WTC11 (cell line): ENCODE results near the gene DDIT4. TPM values are rescaled to one million over a fixed set of nuclear protein-coding genes. Genes with fewer than 3 reads are reported as not detected.

Experiments
- ATAC-seq: fragments of 200-7000 bp; cut with Tn5 transposase; 2 replicates; pipeline ENCODE4 v1.10.0; 2021; ENCODE audit warnings: mild to moderate bottlenecking, moderate library complexity
- CTCF ChIA-PET: fragments of 300-600 bp; sonication (Branson Sonifier 250); formaldehyde crosslinking; loops from one replicate; lab custom pipeline; 2021; ENCODE audit warnings: antibody characterized with exemption; lab: Charles Lee
- POLR2A ChIA-PET: fragments of 350-600 bp; sonication (Branson Sonifier 250); formaldehyde crosslinking; loops from one replicate; lab custom pipeline; 2021; ENCODE audit warnings: antibody characterized with exemption; lab: Charles Lee
- DNase-seq: peaks from one replicate; pipeline ENCODE4 v3.0.0; 2021; ENCODE audit warnings: low spot score
- H3K27ac Mint-ChIP-seq: 2 replicates; pipeline ENCODE4 v1.8.0; 2021; ENCODE audit warnings: mixed read lengths
- H3K27me3 Mint-ChIP-seq: 2 replicates; pipeline ENCODE4 v1.8.0; 2021; ENCODE audit warnings: low read depth, mild to moderate bottlenecking, moderate library complexity, mixed read lengths
- H3K36me3 Mint-ChIP-seq: 2 replicates; pipeline ENCODE4 v1.8.0; 2021; ENCODE audit warnings: mixed read lengths
- H3K4me1 Mint-ChIP-seq: 2 replicates; pipeline ENCODE4 v1.8.0; 2022; ENCODE audit warnings: mixed read lengths
- H3K4me3 Mint-ChIP-seq: 2 replicates; pipeline ENCODE4 v1.8.0; 2021; ENCODE audit warnings: mild to moderate bottlenecking, moderate library complexity, mixed read lengths
- H3K9me3 Mint-ChIP-seq: 2 replicates; pipeline ENCODE4 v1.8.0; 2021; ENCODE audit warnings: mixed read lengths
- CREM ChIP-seq: sonication (generic); formaldehyde crosslinking; IDR thresholded peaks from 2 replicates; pipeline ENCODE4 v1.8.1; 2022; ENCODE audit warnings: mild to moderate bottlenecking, missing genetic modification reagents, moderate library complexity
- ETV6 ChIP-seq: sonication (generic); formaldehyde crosslinking; IDR thresholded peaks from 2 replicates; pipeline ENCODE4 v1.8.1; 2022; ENCODE audit warnings: mild to moderate bottlenecking, missing genetic modification reagents
- FOXP1 ChIP-seq: sonication (generic); formaldehyde crosslinking; IDR thresholded peaks from 2 replicates; pipeline ENCODE4 v1.8.0; 2022; ENCODE audit warnings: missing genetic modification reagents, mild to moderate bottlenecking, moderate library complexity, borderline replicate concordance
- GABPB1 ChIP-seq: sonication (generic); formaldehyde crosslinking; IDR thresholded peaks from 2 replicates; pipeline ENCODE4 v1.8.1; 2023; ENCODE audit warnings: mild to moderate bottlenecking, missing genetic modification reagents
- KAT7 ChIP-seq: sonication (generic); formaldehyde crosslinking; IDR thresholded peaks from 2 replicates; pipeline ENCODE4 v1.8.1; 2023; ENCODE audit warnings: missing genetic modification reagents, mild to moderate bottlenecking, borderline replicate concordance
- NFYB ChIP-seq: sonication (generic); formaldehyde crosslinking; conservative IDR thresholded peaks from 2 replicates; pipeline ENCODE4 v1.8.0; 2022; ENCODE audit warnings: low read depth, missing genetic modification reagents
- RELA ChIP-seq: sonication (generic); formaldehyde crosslinking; IDR thresholded peaks from 2 replicates; pipeline ENCODE4 v1.8.1; 2022; ENCODE audit warnings: missing genetic modification reagents, mild to moderate bottlenecking, borderline replicate concordance
- SMAD3 ChIP-seq: sonication (generic); formaldehyde crosslinking; IDR thresholded peaks from 2 replicates; pipeline ENCODE4 v1.8.0; 2022; ENCODE audit warnings: missing genetic modification reagents, mild to moderate bottlenecking, borderline replicate concordance
- SP1 ChIP-seq: sonication (generic); formaldehyde crosslinking; conservative IDR thresholded peaks from 2 replicates; pipeline ENCODE4 v1.8.1; 2022; ENCODE audit warnings: missing genetic modification reagents
- TEAD1 ChIP-seq: sonication (generic); formaldehyde crosslinking; IDR thresholded peaks from 2 replicates; pipeline ENCODE4 v1.8.0; 2022; ENCODE audit warnings: mild to moderate bottlenecking, missing genetic modification reagents
- TEAD4 ChIP-seq: sonication (generic); formaldehyde crosslinking; IDR thresholded peaks from 2 replicates; pipeline ENCODE4 v1.8.0; 2022; ENCODE audit warnings: mild to moderate bottlenecking, missing genetic modification reagents
- ZNF219 ChIP-seq: sonication (generic); formaldehyde crosslinking; IDR thresholded peaks from 2 replicates; pipeline ENCODE4 v1.8.0; 2023; ENCODE audit warnings: missing genetic modification reagents, mild to moderate bottlenecking, borderline replicate concordance
- ZNF232 ChIP-seq: sonication (generic); formaldehyde crosslinking; IDR thresholded peaks from 2 replicates; pipeline ENCODE4 v1.8.0; 2022; ENCODE audit warnings: mild to moderate bottlenecking, missing genetic modification reagents
- ZNF263 ChIP-seq: sonication (generic); formaldehyde crosslinking; IDR thresholded peaks from 2 replicates; pipeline ENCODE4 v1.8.1; 2022; ENCODE audit warnings: low read depth, mild to moderate bottlenecking, moderate library complexity, missing genetic modification reagents
- ZNF423 ChIP-seq: fragments of 250-450 bp; sonication (Bioruptor Pico); IDR thresholded peaks from 2 replicates; pipeline ENCODE4 v2.1.2; 2022; ENCODE audit warnings: mild to moderate bottlenecking, moderate library complexity
- total RNA-seq: library from RNA; stranded (reverse); gene quantifications from 3 replicates; pipeline ENCODE4 v1.2.3, GENCODE V29; 2021
- TF ChIP-seq, protein P1 (sequence below): fragments of 250-450 bp; sonication (Bioruptor Pico); conservative IDR thresholded peaks from 2 replicates; pipeline ENCODE4 v1.9.0; 2021; ENCODE audit warnings: mild to moderate bottlenecking
- TF ChIP-seq, protein P2 (sequence below): fragments of 250-450 bp; sonication (Bioruptor Pico); IDR thresholded peaks from 2 replicates; pipeline ENCODE4 v1.9.0; 2021; ENCODE audit warnings: moderate library complexity, mild to moderate bottlenecking, inconsistent platforms, borderline replicate concordance
- TF ChIP-seq, protein P3 (sequence below): sonication (generic); formaldehyde crosslinking; IDR thresholded peaks from 2 replicates; pipeline ENCODE4 v1.8.1; 2022; ENCODE audit warnings: mild to moderate bottlenecking, moderate library complexity, missing genetic modification reagents
- TF ChIP-seq, protein P4 (sequence below): sonication (generic); formaldehyde crosslinking; IDR thresholded peaks from 2 replicates; pipeline ENCODE4 v1.8.1; 2023; ENCODE audit warnings: mild to moderate bottlenecking, moderate library complexity, missing genetic modification reagents
- TF ChIP-seq, protein P5 (sequence below): sonication (generic); formaldehyde crosslinking; IDR thresholded peaks from 2 replicates; pipeline ENCODE4 v1.8.0; 2022; ENCODE audit warnings: mild to moderate bottlenecking, missing genetic modification reagents
- TF ChIP-seq, protein P6 (sequence below): sonication (generic); formaldehyde crosslinking; IDR thresholded peaks from 2 replicates; pipeline ENCODE4 v1.8.0; 2022; ENCODE audit warnings: mild to moderate bottlenecking, missing genetic modification reagents
- TF ChIP-seq, protein P7 (sequence below): sonication (generic); formaldehyde crosslinking; IDR thresholded peaks from 2 replicates; pipeline ENCODE4 v1.8.0; 2022; ENCODE audit warnings: missing genetic modification reagents
- TF ChIP-seq, protein P8 (sequence below): sonication (generic); formaldehyde crosslinking; IDR thresholded peaks from 2 replicates; pipeline ENCODE4 v1.8.0; 2023; ENCODE audit warnings: missing genetic modification reagents

The DDIT4 gene
- total RNA-seq, 1 experiment from 2014 or later = 118 TPM

DNA sequence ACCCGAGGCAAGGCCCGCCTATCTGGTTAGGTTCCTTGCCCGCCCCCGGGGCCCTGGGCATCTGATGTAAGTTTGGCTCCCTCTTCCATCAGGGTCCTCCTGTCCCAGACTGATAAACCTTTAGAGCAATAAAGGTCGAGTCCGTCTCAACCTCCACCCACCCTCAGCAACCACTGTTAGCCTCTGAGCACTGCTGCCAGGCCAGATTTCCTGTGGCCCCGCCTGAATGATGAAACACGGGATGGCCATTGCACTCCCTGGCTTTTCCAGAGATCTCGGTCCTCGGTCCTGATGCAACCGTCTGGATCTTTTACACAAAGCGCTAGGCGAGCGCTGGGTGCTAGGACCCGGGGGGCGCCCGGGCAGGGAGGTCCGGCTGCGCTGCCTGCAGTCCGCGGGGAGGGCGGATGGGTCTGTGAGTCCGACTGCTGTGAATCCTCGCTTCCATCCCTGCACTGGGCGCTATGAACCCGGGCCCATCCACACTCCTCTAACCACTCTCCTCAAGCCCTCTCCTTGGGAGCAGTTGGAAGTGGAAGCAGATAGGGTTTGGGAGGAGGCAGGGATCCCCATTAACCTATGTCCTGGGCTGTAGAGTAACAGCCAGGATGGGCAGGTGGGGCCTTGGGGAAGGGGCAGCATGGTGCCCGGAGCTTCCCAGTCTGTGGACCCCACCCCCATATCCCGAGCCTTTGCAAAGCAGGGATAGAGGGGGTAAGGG, 875 bp upstream of the DDIT4 start:
- ATAC-seq (peak; percentile 45), DNase-seq (peak; percentile 92)
- ChIA-PET CTCF (interaction anchor here (0.7 to 5.3 kb wide), 10 partner anchors 9 to 224 kb away, joined by 3 to 75 read pairs (median 4); no protein-coding TSS in a partner anchor), POLR2A (interaction anchor here (0.6 to 5.1 kb wide), 40 partner anchors 8 to 565 kb away, joined by 3 to 182 read pairs (median 5); partner anchors contain the start of genes ANAPC16 and ASCC1)
- peak overlapping the region; percentile 95 for H3K4me3 Mint-ChIP-seq
- H3K27ac Mint-ChIP-seq = peak overlapping the region; percentile 99
- H3K9me3 Mint-ChIP-seq = no peaks in the 10 kb centered on the region
- H3K4me1 Mint-ChIP-seq = peaks cover 48% of the 10 kb centered on the region
- no peaks in the 10 kb centered on the region; the same call in 1 of the 2 replicates for H3K27me3 Mint-ChIP-seq
- H3K36me3 Mint-ChIP-seq = peaks cover 20% of the 10 kb centered on the region
- peak; percentile 49; the same call in 1 of the 2 replicates for TF ChIP-seq ZNF263 (CRISPR knock-in tag)
- TF ChIP-seq TEAD4 = no peak
- TF ChIP-seq ZNF219 (CRISPR knock-in tag) = 0 out of 2 replicates have a peak, but pooled peaks have one; percentile 43
- TF ChIP-seq KAT7 (CRISPR knock-in tag) = 0 out of 2 replicates have a peak, but pooled peaks have one; percentile 65
- peak; percentile 34; the same call in 1 of the 2 replicates for TF ChIP-seq NFYB
- 0 out of 2 replicates have a peak, but pooled peaks have one; percentile 57 for TF ChIP-seq ZNF232 (CRISPR knock-in tag)
- peak; percentile 73; the same call in 1 of the 2 replicates for TF ChIP-seq TEAD1 (CRISPR knock-in tag)
- TF ChIP-seq, protein P1, sequence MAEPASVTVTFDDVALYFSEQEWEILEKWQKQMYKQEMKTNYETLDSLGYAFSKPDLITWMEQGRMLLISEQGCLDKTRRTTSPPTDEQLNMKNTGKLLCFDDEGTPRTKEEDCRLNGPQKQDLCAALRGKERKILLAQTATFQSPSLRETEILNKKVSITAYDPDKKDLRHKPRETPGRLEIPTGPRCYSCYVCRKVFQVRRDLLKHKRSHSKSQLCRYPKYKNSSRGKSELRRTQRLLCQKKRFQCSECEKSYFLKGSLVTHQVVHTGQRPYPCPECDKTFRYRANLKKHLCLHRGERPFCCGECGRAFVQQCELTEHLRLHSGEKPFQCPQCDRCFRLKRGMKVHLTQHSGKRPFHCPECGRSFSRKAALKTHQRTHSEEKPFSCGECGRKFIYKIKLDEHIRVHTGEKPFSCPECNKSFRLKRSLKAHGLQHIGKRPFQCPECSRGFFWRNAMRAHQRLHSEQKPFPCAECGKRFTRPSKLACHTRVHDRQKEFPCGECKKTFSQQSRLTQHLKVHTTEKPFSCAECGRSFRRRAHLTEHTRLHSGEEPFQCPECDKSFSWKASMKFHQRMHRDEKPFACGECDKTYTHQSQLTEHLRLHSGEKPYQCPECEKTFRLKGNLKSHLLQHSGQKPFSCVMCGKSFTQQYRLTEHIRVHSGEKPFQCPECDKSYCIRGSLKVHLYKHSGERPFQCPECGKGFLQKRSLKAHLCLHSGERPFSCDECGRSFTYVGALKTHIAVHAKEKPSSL = no peak
- TF ChIP-seq FOXP1 (CRISPR knock-in tag) = peak; percentile 37; the same call in 1 of the 2 replicates
- no peak for TF ChIP-seq SMAD3
- TF ChIP-seq, protein P2, sequence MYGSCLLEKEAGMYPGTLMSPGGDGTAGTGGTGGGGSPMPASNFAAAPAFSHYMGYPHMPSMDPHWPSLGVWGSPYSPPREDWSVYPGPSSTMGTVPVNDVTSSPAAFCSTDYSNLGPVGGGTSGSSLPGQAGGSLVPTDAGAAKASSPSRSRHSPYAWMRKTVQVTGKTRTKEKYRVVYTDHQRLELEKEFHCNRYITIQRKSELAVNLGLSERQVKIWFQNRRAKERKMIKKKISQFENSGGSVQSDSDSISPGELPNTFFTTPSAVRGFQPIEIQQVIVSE (CRISPR knock-in tag) = no peak
- peak; percentile 78 for TF ChIP-seq SP1 (CRISPR knock-in tag)
- TF ChIP-seq CREM (CRISPR knock-in tag) = peak; percentile 77; the same call in 1 of the 2 replicates
- TF ChIP-seq ZNF423 (CRISPR knock-in tag) = peak; percentile 76; the same call in 1 of the 2 replicates
- no peak for TF ChIP-seq RELA (CRISPR knock-in tag)
- TF ChIP-seq, protein P3, sequence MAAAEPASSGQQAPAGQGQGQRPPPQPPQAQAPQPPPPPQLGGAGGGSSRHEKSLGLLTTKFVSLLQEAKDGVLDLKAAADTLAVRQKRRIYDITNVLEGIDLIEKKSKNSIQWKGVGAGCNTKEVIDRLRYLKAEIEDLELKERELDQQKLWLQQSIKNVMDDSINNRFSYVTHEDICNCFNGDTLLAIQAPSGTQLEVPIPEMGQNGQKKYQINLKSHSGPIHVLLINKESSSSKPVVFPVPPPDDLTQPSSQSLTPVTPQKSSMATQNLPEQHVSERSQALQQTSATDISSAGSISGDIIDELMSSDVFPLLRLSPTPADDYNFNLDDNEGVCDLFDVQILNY (CRISPR knock-in tag) = peak; percentile 55
- TF ChIP-seq, protein P4, sequence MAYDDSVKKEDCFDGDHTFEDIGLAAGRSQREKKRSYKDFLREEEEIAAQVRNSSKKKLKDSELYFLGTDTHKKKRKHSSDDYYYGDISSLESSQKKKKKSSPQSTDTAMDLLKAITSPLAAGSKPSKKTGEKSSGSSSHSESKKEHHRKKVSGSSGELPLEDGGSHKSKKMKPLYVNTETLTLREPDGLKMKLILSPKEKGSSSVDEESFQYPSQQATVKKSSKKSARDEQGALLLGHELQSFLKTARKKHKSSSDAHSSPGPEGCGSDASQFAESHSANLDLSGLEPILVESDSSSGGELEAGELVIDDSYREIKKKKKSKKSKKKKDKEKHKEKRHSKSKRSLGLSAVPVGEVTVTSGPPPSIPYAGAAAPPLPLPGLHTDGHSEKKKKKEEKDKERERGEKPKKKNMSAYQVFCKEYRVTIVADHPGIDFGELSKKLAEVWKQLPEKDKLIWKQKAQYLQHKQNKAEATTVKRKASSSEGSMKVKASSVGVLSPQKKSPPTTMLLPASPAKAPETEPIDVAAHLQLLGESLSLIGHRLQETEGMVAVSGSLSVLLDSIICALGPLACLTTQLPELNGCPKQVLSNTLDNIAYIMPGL (CRISPR knock-in tag) = peak; percentile 62; the same call in 1 of the 2 replicates
- TF ChIP-seq, protein P5, sequence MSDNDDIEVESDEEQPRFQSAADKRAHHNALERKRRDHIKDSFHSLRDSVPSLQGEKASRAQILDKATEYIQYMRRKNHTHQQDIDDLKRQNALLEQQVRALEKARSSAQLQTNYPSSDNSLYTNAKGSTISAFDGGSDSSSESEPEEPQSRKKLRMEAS = peak; percentile 83
- TF ChIP-seq ETV6 (CRISPR knock-in tag) = 0 out of 2 replicates have a peak, but pooled peaks have one; percentile 22
- TF ChIP-seq, protein P6, sequence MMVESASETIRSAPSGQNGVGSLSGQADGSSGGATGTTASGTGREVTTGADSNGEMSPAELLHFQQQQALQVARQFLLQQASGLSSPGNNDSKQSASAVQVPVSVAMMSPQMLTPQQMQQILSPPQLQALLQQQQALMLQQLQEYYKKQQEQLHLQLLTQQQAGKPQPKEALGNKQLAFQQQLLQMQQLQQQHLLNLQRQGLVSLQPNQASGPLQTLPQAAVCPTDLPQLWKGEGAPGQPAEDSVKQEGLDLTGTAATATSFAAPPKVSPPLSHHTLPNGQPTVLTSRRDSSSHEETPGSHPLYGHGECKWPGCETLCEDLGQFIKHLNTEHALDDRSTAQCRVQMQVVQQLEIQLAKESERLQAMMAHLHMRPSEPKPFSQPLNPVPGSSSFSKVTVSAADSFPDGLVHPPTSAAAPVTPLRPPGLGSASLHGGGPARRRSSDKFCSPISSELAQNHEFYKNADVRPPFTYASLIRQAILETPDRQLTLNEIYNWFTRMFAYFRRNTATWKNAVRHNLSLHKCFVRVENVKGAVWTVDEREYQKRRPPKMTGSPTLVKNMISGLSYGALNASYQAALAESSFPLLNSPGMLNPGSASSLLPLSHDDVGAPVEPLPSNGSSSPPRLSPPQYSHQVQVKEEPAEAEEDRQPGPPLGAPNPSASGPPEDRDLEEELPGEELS = peak; percentile 7; the same call in 1 of the 2 replicates
- TF ChIP-seq, protein P7, sequence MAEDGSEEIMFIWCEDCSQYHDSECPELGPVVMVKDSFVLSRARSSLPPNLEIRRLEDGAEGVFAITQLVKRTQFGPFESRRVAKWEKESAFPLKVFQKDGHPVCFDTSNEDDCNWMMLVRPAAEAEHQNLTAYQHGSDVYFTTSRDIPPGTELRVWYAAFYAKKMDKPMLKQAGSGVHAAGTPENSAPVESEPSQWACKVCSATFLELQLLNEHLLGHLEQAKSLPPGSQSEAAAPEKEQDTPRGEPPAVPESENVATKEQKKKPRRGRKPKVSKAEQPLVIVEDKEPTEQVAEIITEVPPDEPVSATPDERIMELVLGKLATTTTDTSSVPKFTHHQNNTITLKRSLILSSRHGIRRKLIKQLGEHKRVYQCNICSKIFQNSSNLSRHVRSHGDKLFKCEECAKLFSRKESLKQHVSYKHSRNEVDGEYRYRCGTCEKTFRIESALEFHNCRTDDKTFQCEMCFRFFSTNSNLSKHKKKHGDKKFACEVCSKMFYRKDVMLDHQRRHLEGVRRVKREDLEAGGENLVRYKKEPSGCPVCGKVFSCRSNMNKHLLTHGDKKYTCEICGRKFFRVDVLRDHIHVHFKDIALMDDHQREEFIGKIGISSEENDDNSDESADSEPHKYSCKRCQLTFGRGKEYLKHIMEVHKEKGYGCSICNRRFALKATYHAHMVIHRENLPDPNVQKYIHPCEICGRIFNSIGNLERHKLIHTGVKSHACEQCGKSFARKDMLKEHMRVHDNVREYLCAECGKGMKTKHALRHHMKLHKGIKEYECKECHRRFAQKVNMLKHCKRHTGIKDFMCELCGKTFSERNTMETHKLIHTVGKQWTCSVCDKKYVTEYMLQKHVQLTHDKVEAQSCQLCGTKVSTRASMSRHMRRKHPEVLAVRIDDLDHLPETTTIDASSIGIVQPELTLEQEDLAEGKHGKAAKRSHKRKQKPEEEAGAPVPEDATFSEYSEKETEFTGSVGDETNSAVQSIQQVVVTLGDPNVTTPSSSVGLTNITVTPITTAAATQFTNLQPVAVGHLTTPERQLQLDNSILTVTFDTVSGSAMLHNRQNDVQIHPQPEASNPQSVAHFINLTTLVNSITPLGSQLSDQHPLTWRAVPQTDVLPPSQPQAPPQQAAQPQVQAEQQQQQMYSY (CRISPR knock-in tag) = no peak; the same call in none of the 2 replicates
- TF ChIP-seq, protein P8, sequence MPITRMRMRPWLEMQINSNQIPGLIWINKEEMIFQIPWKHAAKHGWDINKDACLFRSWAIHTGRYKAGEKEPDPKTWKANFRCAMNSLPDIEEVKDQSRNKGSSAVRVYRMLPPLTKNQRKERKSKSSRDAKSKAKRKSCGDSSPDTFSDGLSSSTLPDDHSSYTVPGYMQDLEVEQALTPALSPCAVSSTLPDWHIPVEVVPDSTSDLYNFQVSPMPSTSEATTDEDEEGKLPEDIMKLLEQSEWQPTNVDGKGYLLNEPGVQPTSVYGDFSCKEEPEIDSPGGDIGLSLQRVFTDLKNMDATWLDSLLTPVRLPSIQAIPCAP (CRISPR knock-in tag) = no peak
- TF ChIP-seq GABPB1 = peak; percentile 100
